Keratinocyte (primary cell): ENCODE measurements around the gene RBM39.

ENCODE experiments used
- CTCF ChIP-seq, 3 experiments: IDR thresholded peaks in 1 of 3; conservative IDR thresholded peaks in 1 of 3; optimal IDR thresholded peaks in 1 of 3; 2 replicates in 2 of 3; 3 replicates in 1 of 3; pipeline versions ENCODE3 to v1.5.1; 2011; ENCODE audit warnings: low read length in 3 of 3, mild to moderate bottlenecking in 3 of 3, moderate library complexity in 2 of 3, control low read depth in 1 of 3, inconsistent platforms in 1 of 3; ENCODE audit not compliant: insufficient read depth in 2 of 3; ENCODE audit errors: extremely low read depth in 1 of 3
- EZH2 ChIP-seq: IDR thresholded peaks from one replicate; pipeline ENCODE4 v1.6.1; 2012; ENCODE audit warnings: inconsistent platforms, mild to moderate bottlenecking, low read length, moderate library complexity

- no peak for TF ChIP-seq CTCF (optimal IDR thresholded peaks at IDR 0.05 in 1 of 3, IDR thresholded peaks at IDR 0.05 in 1 of 3, conservative IDR thresholded peaks at IDR 0.05 in 1 of 3; ENCODE audit: extremely low read depth in 1 of 3, insufficient read depth in 2 of 3, low read length in 3 of 3)
- TF ChIP-seq EZH2, result no peak
These were observed 84.8 kb downstream of the RBM39 start for GRCh38 chr20:35657271-35657670.
